GM18870 (cell line): Measurements from ENCODE around the gene OR9Q2.
"Not testable (repeated sequence)": the region's sequence is repeated elsewhere in the genome, so short reads cannot be mapped to it uniquely, and the experiment has no call there.

ENCODE experiments used
- ATAC-seq: cut with Tn5 transposase; IDR thresholded peaks from one replicate; pipeline ENCODE4 v1.9.1; 2021; ENCODE audit warnings: moderate library complexity; ENCODE audit not compliant: unreplicated experiment

OR9Q2 gene, protein sequence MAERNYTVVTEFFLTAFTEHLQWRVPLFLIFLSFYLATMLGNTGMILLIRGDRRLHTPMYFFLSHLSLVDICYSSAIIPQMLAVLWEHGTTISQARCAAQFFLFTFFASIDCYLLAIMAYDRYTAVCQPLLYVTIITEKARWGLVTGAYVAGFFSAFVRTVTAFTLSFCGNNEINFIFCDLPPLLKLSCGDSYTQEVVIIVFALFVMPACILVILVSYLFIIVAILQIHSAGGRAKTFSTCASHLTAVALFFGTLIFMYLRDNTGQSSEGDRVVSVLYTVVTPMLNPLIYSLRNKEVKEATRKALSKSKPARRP

DNA sequence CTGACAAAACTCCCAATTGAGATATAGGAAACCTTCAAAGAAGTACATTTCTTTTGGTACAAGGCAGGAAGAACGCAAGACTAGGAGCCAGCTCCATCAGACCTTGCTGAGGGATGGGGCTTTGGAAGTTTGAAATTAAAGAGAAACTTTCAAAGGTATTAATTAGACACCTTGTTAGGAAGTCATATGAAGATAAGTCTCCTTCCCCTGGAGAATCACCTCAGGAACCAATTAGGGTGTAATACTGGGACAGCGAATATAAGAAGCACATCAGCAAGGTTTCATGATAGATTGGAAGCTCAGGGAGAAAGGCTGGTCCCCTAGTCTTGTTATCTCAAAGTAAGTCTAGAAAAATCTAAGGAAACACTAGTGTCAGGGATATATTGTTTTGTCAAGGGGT is at the start of gene OR9Q2:
Gene OR9Q2 (plus strand): TSS at position 301 of the 400 bp plus-strand sequence. CDS start 1,421 bp downstream, outside the sequence.
- no peak for ATAC-seq

DNA sequence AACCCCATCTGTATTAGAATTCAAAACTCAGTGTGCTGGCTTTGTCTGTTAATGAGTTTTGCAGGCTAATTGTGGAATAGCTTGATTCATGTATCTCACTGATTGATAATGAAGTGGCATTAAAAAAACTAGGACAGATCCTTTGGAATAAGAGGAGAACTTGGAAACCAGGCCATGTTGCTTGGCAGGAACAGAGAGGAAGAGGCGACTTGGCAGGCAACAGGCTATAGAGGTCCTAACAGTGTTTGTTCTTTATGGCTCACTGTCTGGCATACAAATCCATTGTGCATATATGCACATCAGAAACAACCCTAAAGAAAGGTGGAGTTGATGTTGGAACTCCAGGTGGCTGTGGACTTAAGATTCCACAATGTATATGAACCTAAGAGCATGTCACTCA is 46.1 kb upstream of the OR9Q2 start:
- no peak for ATAC-seq

DNA sequence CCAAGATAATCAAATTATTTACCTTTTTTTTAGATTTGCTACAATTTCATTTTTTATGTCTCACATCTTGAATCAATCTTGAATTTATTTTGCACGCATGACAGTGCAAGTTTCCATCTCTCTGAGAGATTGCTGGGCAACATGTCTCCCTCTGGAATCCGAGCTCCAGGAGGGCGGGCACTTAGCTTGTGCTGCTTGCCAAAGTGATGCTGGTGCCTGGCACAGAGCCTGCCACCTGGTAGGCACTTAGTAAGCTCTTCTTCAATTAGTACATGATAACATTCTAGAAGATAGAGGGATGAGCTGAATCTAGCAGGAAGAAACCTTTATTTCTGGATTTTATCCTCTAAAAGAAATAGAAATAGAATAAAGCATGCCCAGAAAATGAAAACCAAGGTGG is 36.1 kb upstream of the OR9Q2 start:
- ATAC-seq = no peak

DNA sequence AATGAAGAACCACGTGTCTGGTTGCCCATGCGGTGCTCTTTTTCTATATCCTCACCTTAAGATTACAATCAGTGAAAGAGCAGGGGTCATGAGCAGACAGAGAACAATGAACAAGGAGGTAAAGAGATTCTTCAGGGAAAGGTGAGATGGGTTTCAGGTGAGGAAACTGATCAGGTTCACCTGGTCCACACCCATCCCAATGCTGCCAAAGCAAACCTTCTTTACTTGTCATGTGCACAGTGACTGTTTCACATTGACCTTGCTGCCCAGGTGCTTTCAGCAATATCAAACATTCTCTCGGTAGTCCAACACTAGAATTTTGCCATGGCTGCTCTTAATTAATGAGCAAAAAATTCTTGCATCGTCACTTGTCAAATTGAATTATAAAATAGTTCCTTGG is 24.5 kb upstream of the OR9Q2 start:
- no peak for ATAC-seq

DNA sequence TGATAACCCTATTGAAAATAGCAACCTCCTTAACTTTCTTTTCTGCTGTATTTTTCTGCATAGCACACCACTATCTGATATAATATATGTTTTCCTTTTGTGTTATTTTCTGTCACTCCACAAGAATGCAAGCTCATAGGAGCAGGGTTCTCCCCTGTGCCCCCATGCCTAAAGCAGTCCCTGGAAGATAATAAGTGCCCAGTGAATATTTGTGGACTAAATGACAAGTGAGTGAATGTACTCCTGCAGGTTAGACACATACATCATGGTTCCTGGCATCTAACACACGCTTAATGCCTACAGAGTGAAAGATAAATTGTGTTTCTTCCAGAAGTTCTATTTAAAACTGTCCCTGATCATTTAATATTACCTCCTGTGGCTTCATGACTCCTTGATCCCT is 23.9 kb upstream of the OR9Q2 start:
- ATAC-seq = no peak

DNA sequence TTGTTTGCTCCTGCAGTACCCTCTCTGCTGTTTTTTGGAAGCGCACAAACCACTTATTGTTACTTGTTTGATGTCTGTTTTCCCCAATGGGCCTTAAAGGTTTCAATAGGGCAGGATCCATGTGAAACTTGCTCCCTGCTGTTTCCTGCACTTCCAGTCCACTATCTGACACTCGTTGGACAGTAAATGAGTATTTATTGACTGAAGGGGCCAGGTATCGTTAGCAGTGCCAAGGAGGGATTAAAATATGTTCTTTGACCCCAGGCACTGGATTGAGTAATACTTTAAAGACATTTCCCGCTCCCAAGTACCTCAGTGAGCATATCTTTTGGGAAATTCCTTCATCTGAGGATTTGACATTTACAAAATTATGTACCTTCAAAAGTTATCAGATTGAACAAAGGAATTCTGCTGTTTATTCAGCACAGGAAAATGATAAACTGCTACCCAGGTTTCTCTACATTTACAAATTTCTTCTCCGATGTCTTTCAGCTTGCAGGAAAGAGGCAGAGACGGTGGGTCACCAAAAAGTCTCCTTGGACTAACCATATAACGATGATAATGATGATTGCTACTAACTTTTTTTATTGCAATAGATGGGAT is 23.3 kb upstream of the OR9Q2 start:
- no peak for ATAC-seq

DNA sequence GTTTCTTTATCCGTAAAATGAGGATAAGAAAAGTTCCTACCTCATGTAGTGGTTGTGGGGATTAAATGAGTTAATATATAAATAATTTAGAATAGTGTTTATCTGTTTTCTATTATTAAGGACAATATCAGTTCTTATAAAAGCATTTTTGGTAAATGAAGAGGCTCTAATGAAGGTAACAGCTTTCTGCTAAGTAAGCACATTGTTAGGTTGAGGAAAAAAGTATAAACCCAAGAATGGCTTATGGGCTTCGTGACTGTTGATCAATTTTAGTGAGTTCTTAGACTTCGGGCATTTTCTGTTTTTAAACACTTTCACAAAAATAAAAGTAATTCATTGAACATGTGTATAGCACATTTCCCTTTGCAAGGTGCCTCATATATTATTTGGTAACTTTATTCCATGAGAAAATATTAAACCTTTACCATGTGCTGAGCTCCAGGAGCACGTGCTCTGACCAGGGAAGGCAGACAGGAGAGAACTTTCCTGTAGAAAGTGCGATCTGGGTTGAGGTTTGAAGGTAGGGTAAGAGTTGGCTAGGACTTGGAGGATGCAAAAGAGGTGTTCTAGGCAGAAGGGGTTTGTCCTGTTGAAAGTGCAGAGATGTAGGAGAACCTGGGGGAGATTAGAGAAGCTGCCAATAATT is 11.3 kb upstream of the OR9Q2 start:
- ATAC-seq = no peak

DNA sequence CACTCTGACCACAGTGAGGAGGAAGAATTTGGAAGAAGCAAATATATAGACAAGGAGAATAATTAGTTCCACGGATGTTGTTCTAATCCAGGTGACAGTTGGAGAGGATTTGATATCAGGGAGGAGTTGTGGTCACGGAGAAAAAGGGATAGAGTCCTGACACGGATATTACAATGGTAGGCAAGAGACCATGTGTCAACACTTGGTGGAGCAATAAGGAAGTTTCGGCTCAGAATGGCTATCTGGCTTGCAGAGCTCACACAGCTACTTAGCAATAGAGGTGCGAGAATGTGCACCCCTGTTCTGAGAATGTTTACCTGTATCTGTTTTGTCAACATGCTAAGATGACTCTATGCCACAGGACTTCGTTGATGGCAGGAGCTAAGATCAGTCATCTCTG is 10.4 kb upstream of the OR9Q2 start:
- no peak for ATAC-seq

DNA sequence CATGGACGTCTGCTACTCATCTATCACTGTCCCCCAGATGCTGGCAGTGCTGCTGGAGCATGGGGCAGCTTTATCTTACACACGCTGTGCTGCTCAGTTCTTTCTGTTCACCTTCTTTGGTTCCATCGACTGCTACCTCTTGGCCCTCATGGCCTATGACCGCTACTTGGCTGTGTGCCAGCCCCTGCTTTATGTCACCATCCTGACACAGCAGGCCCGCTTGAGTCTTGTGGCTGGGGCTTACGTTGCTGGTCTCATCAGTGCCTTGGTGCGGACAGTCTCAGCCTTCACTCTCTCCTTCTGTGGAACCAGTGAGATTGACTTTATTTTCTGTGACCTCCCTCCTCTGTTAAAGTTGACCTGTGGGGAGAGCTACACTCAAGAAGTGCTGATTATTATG is 9.2 kb upstream of the OR9Q2 start:
- ATAC-seq = no peak

DNA sequence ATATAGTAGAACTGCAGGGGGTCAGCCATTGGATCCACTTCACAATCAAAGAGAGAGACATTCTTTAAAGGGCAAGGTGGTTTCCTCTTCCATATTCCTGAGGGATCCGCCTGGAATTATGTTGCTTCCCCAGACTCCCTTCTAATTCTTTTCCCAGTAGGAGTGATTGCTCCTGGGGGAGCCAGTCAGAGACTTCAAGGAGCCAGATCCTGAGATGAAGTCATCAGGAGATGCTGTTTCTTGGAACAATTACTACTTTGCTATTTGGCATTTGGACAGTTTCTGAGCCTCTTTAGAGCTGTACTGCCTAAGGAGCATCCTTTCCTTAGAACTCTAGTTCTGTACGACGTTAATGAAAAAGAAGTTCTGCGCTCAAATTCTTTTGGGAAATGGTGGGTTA is 1.9 kb upstream of the OR9Q2 start:
- no peak for ATAC-seq

DNA sequence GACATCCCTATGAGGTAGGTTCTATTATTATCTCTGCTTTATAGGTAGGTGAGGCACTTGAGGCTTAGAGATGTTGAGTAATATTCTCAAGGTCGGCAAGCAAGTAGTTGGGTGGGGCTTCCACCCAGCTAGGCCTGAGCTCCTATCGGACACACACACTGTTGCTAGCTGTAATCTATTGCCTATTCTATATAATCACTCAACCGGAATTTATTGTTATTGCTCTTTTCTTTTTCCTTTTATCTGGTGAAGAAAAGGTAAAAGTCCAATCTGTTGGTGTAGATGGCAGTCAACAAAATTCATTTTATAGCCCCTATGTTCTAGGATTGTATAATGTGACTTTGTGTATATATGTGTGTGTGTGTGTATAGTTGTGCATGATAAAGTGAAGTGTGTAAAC is 3.4 kb downstream of the OR9Q2 start:
- no peak for ATAC-seq

DNA sequence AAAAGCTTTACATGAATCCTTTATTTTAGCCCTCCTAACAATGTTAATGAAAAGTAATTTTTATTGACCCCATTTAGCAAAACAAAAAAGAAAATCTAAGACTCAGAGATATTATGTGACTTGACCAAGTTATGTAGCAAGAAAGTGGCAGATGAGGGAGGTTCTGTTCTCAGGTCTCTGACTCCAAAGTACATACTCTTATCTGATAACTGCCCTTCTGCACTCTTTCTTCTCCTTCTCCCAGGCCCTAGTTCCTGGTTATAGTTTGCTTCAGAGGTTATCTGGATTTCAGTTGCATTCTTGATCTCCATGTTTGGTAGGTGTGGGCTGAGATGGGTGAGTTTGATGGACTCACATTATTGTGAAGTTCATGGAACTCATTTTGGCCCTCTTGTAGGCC is 4.5 kb downstream of the OR9Q2 start:
- no peak for ATAC-seq

DNA sequence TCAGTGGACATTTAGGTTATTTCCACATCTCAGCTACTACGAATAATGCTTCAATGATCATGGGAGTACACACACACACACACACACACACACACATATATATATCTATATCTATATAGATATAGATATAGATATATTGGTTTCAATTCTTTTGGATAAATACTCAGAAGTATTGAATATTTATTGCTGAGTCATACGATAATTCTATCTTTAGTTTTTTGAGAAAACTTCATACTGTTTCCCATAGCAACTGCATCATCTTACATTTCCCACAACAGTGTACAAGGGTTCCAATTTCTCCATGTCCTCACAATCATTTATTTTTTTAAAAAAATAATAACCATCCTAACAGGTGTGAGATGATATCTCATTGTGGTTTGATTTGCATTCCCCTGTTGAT is 7.1 kb downstream of the OR9Q2 start:
- ATAC-seq = no peak

DNA sequence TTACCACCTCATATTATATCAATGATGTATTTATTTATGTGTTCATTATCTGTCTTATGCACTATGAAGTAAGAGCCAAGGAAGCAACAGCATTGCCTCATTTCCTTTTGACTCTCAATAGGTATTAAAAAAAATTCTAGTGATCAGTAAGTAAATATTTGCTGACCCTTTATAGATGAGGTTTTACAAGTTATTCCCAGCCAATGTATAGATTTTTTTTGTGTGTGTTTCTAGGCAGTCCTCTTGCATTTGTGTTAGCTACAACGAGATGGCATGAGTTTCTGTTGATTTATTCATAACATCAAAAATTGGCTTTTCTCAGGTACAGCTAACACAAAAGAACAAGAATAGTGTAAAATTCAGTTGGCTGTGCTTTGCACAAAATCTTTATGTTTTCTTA is 10.4 kb downstream of the OR9Q2 start:
- ATAC-seq = no peak

DNA sequence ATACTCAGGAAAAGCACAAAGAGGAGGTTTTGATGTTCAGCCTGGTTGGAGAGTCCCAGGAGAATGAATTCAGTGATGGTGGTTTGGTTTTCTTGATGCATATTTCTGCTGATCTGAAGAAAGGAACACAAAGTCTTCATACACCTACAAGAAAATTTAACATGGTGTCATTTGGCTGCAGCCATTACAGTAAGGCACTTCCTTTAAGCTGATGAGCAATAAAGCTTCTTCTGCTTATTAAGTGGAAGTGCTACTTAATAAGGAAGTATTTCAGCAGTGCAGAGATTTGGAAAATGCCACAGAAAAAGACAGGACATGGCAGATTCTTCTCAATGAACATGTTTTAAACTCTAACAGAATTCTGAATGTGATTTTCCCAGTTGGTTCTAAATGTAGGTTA is 15.2 kb downstream of the OR9Q2 start, which contains the start of gene OR1S2:
Gene OR1S2 (minus strand): TSS at position 101 of the 400 bp plus-strand sequence. CDS start 0 bp downstream, at position 101.
- no peak for ATAC-seq

DNA sequence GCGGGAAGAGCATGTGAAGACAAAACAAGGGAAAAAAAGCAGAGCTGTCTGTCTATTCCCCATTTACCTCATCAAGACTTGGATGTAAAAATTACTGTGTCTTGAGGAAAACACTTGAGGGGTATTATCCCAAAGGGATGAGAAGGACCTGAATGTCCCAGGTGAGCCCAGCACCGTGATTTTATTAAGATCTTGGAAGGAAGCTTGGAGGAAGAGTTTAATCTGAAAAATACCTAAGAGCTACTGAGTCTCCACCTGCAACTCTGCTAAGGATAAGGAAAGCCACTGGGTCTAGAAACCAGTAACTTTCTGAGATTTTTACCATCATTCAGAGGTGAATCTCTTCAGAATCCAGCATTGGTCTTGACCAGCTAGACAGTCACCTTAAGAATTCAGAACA is 23.6 kb downstream of the OR9Q2 start, which contains the start of gene OR1S1:
Gene OR1S1 (plus strand): TSS at position 301 of the 400 bp plus-strand sequence.
- ATAC-seq = not testable (repeated sequence)

DNA sequence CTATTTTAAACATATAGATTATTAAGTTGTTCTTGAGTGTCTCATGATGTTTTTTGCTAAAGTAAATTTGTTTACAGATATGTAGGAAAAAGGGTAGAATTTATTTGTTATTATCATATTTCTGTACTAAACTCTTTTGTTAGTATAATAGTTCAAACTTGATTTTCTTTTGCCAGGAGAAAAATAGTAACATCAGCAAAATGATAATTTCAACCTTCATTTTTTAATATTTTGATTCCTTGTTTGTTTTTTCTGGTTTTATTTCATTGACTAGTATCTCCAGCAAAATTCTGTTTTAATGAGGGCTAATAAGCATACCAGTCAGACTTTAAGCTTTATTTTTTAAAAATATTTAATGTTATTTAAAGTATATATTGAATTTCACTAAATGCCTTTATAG is 27.6 kb downstream of the OR9Q2 start:
- ATAC-seq = no peak

DNA sequence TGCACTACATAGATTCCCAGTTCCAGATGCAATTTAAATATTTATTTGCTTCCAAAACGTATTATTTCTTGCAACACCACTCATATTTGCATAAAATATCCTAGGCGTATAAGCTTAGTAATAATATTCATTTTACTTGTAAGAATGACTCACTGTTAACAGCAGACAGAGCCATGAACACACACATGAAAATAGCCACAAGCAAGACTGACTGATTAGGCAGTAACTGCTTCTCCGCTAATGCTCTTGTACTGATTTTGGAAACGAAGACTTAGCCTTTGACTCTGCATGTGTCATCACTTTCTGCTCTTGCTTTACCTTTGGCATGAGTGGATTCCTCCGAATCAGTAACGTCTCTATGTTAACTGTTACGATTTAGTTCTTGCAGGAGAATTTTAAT is 33.9 kb downstream of the OR9Q2 start:
- no peak for ATAC-seq

DNA sequence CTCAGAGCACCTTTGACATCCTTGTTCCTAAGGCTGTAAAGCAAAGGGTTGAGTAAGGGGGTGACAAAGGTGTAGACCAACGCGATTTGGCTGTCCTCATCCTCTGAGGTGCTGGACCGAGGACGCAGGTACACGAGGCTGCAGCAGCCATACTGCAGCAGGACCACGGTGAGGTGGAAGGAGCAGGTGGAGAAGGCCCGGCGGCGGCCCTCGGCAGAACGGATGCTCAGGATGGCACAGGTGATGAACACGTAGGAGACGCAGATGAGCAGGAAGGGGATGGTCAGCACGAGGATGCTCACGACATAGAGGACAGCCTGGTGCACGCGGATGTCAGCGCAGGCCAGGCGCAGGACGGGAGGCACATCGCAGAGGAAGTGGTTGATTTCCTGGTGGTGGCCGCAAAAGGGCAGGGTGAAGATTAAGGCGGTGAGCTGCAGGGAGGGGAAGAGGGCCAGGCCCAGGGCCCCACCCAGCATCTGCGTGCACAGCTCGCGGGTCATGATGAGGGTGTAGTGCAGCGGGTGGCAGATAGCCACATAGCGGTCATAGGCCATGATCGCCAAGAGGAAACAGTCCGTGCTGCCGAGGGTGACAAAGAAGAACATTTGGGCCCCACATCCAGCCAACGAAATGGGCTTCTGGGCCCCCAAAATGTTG is 39.2 kb downstream of the OR9Q2 start:
- ATAC-seq = no peak
